Measurements from ENCODE around the gene PDZRN3.

Gene PDZRN3

GRCh38 chr3:73622091-73622805 lies 2.5 kb downstream of the PDZRN3 start:
- no peak for DNase-seq (ENCODE audit: low spot score)

GRCh38 chr3:73621388-73621787 lies 3.4 kb downstream of the PDZRN3 start:
- DNase-seq (ENCODE audit: low spot score), result no peak

GRCh38 chr3:73618461-73618860 lies 6.3 kb downstream of the PDZRN3 start:
- no peak for DNase-seq (ENCODE audit: low spot score)

GRCh38 chr3:73616056-73616455 lies 8.7 kb downstream of the PDZRN3 start:
- DNase-seq (ENCODE audit: low spot score), result no peak

GRCh38 chr3:73614419-73614818 lies 10.3 kb downstream of the PDZRN3 start:
- no peak for DNase-seq (ENCODE audit: low spot score)

- DNase-seq (ENCODE audit: low spot score), result no peak
Measured at GRCh38 chr3:73611176-73611575, 13.6 kb downstream of the PDZRN3 start.

GRCh38 chr3:73610493-73610892 lies 14.2 kb downstream of the PDZRN3 start:
- DNase-seq (ENCODE audit: low spot score), result no peak

- no peak for DNase-seq (ENCODE audit: low spot score)
Measured at GRCh38 chr3:73609655-73610054, 15.1 kb downstream of the PDZRN3 start.

GRCh38 chr3:73609315-73609641 lies 15.5 kb downstream of the PDZRN3 start:
- DNase-seq (ENCODE audit: low spot score), result no peak

GRCh38 chr3:73608456-73609314 lies 16.1 kb downstream of the PDZRN3 start:
- DNase-seq (ENCODE audit: low spot score), result no peak

- no peak for DNase-seq (ENCODE audit: low spot score)
Measured at GRCh38 chr3:73605861-73606260, 18.9 kb downstream of the PDZRN3 start.

GRCh38 chr3:73605412-73605811 lies 19.3 kb downstream of the PDZRN3 start:
- DNase-seq (ENCODE audit: low spot score), result no peak

GRCh38 chr3:73604451-73604850 lies 20.3 kb downstream of the PDZRN3 start:
- DNase-seq (ENCODE audit: low spot score), result no peak

GRCh38 chr3:73603762-73604171 lies 21.0 kb downstream of the PDZRN3 start:
- DNase-seq (ENCODE audit: low spot score), result no peak

- DNase-seq (ENCODE audit: low spot score), result no peak
Measured at GRCh38 chr3:73602170-73602569, 22.6 kb downstream of the PDZRN3 start.

- no peak for DNase-seq (ENCODE audit: low spot score)
Measured at GRCh38 chr3:73601481-73601880, 23.3 kb downstream of the PDZRN3 start.

GRCh38 chr3:73601011-73601410 lies 23.7 kb downstream of the PDZRN3 start:
- DNase-seq (ENCODE audit: low spot score), result no peak

GRCh38 chr3:73600293-73600938 lies 24.3 kb downstream of the PDZRN3 start:
- DNase-seq (ENCODE audit: low spot score), result no peak

- DNase-seq (ENCODE audit: low spot score), result no peak
Measured at GRCh38 chr3:73599605-73600004, 25.1 kb downstream of the PDZRN3 start.

GRCh38 chr3:73597476-73597875 lies 27.3 kb downstream of the PDZRN3 start:
- DNase-seq (ENCODE audit: low spot score), result no peak

- no peak for DNase-seq (ENCODE audit: low spot score)
Measured at GRCh38 chr3:73592154-73593144, 32.3 kb downstream of the PDZRN3 start.

- DNase-seq (ENCODE audit: low spot score), result no peak
Measured at GRCh38 chr3:73591286-73591800, 33.4 kb downstream of the PDZRN3 start.

All from CD4-positive, alpha-beta T cell treated with Interleukin-6 at 100 ng/mL for 8 hours (primary cell).